IPS-NIHi11 (cell line): Measurements from ENCODE around the gene SBNO1.
"Not testable (repeated sequence)": the region's sequence is repeated elsewhere in the genome, so short reads cannot be mapped to it uniquely, and the experiment has no call there.

ENCODE experiments used
- DNase-seq: peaks from one replicate; pipeline ENCODE4 v3.0.0; 2012; ENCODE audit warnings: mixed read lengths, low spot score

The SBNO1 gene

GRCh38 chr12:123248996-123249741 lies 115.5 kb downstream of the SBNO1 start:
- not testable (repeated sequence) for DNase-seq

- DNase-seq, result not testable (repeated sequence)
Observed at GRCh38 chr12:123248129-123248528, 116.5 kb downstream of the SBNO1 start.

GRCh38 chr12:123245678-123246077 lies 119.0 kb downstream of the SBNO1 start:
- no peak for DNase-seq

GRCh38 chr12:123243671-123244262 lies 120.9 kb downstream of the SBNO1 start:
- DNase-seq, result no peak

- no peak for DNase-seq
Observed at GRCh38 chr12:123242116-123242904, 122.3 kb downstream of the SBNO1 start.
